H9 (cell line): ENCODE measurements around the gene ZFP36L1. TPM values are rescaled to one million over a fixed set of nuclear protein-coding genes. Genes with fewer than 3 reads are reported as not detected.

Experiments used
- DNase-seq: peaks from one replicate; pipeline ENCODE4 v3.0.0-alpha.2; 2017
- H2AFZ ChIP-seq: one replicate; pipeline ENCODE4 v1.6.1; 2013; ENCODE audit warnings: mild to moderate bottlenecking, low read length, control low read depth, moderate library complexity
- H2AK5ac ChIP-seq: 2 replicates; pipeline ENCODE4 v1.6.1; 2013; ENCODE audit warnings: low read length, control low read depth, mixed read lengths; ENCODE audit not compliant: insufficient read length
- H2BK120ac ChIP-seq: one replicate; pipeline ENCODE4 v1.6.1; 2013; ENCODE audit warnings: low read depth, mild to moderate bottlenecking, low read length, control low read depth, inconsistent platforms; ENCODE audit not compliant: poor library complexity, severe bottlenecking
- H2BK12ac ChIP-seq: 2 replicates; pipeline ENCODE4 v1.6.1; 2013; ENCODE audit warnings: low read length, control low read depth, mixed read lengths, low read depth; ENCODE audit not compliant: insufficient read length
- H2BK15ac ChIP-seq: 2 replicates; pipeline ENCODE4 v1.6.1; 2013; ENCODE audit warnings: low read depth, low read length, control low read depth
- H2BK20ac ChIP-seq: one replicate; pipeline ENCODE4 v1.6.1; 2013; ENCODE audit warnings: low read depth, mild to moderate bottlenecking, low read length, control low read depth, inconsistent platforms; ENCODE audit not compliant: poor library complexity, severe bottlenecking
- H2BK5ac ChIP-seq: 2 replicates; pipeline ENCODE4 v1.6.1; 2013; ENCODE audit warnings: low read length, control low read depth, mixed read lengths; ENCODE audit not compliant: insufficient read length
- H3K14ac ChIP-seq: 2 replicates; pipeline ENCODE4 v1.6.1; 2013; ENCODE audit warnings: low read length, control low read depth; ENCODE audit not compliant: insufficient read depth
- H3K18ac ChIP-seq: 2 replicates; pipeline ENCODE4 v1.6.1; 2013; ENCODE audit warnings: low read depth, mild to moderate bottlenecking, mixed read lengths, low read length, control low read depth; ENCODE audit not compliant: insufficient read length
- H3K23ac ChIP-seq: 2 replicates; pipeline ENCODE4 v1.6.1; 2013; ENCODE audit warnings: low read length, control low read depth, mixed read lengths, low read depth; ENCODE audit not compliant: insufficient read length
- H3K23me2 ChIP-seq: 2 replicates; pipeline ENCODE4 v1.6.1; 2013; ENCODE audit warnings: low read depth, mild to moderate bottlenecking, mixed read lengths, low read length, control low read depth; ENCODE audit not compliant: insufficient read length, poor library complexity, severe bottlenecking
- H3K27ac ChIP-seq: 2 replicates; pipeline ENCODE4 v1.5.1; 2013; ENCODE audit warnings: low read length, control low read depth, mixed read lengths, low read depth; ENCODE audit not compliant: insufficient read length
- H3K27me3 ChIP-seq: 2 replicates; pipeline ENCODE4 v1.6.1; 2013; ENCODE audit warnings: low read length, control low read depth, inconsistent platforms; ENCODE audit not compliant: insufficient read depth
- H3K4ac ChIP-seq: 2 replicates; pipeline ENCODE4 v1.6.1; 2013; ENCODE audit warnings: low read depth, mild to moderate bottlenecking, control low read depth, inconsistent platforms, low read length, moderate library complexity
- H3K4me1 ChIP-seq: 2 replicates; pipeline ENCODE4 v1.6.1; 2013; ENCODE audit warnings: low read length, control low read depth, inconsistent platforms; ENCODE audit not compliant: insufficient read depth
- H3K4me2 ChIP-seq: 2 replicates; pipeline ENCODE4 v1.6.1; 2013; ENCODE audit warnings: low read length, control low read depth, mixed read lengths; ENCODE audit not compliant: insufficient read length, insufficient read depth
- H3K56ac ChIP-seq: 2 replicates; pipeline ENCODE4 v1.6.1; 2013; ENCODE audit warnings: low read depth, mild to moderate bottlenecking, mixed read lengths, low read length, control low read depth; ENCODE audit not compliant: insufficient read length
- H3K79me1 ChIP-seq: 2 replicates; pipeline ENCODE4 v1.6.1; 2013; ENCODE audit warnings: low read depth, mild to moderate bottlenecking, moderate library complexity, low read length, control low read depth, inconsistent platforms; ENCODE audit not compliant: insufficient read depth, poor library complexity, severe bottlenecking
- H3K79me2 ChIP-seq: 2 replicates; pipeline ENCODE4 v1.6.1; 2013; ENCODE audit warnings: low read length, control low read depth, inconsistent platforms; ENCODE audit not compliant: insufficient read depth
- H3K9ac ChIP-seq: 2 replicates; pipeline ENCODE4 v1.6.1; 2013; ENCODE audit warnings: low read length, control low read depth, mixed read lengths; ENCODE audit not compliant: insufficient read length; ENCODE audit errors: extremely low read depth
- H3K9me3 ChIP-seq: one replicate; pipeline ENCODE4 v1.6.1; 2013; ENCODE audit warnings: low read depth, low read length, inconsistent platforms; ENCODE audit not compliant: control insufficient read depth
- H3T11ph ChIP-seq: one replicate; pipeline ENCODE4 v1.6.1; 2013; ENCODE audit warnings: mild to moderate bottlenecking, low read length, control low read depth, inconsistent platforms
- H4K20me1 ChIP-seq: one replicate; pipeline ENCODE4 v1.6.1; 2013; ENCODE audit not compliant: control insufficient read depth, insufficient read length, insufficient read depth
- H4K5ac ChIP-seq: 2 replicates; pipeline ENCODE4 v1.6.1; 2013; ENCODE audit warnings: low read depth, mild to moderate bottlenecking, mixed read lengths, low read length, control low read depth; ENCODE audit not compliant: insufficient read length
- H4K8ac ChIP-seq: replicated peaks from 2 replicates; pipeline ENCODE4 v1.6.1; 2013; ENCODE audit warnings: low read length, control low read depth, mixed read lengths, low read depth; ENCODE audit not compliant: insufficient read length
- H4K91ac ChIP-seq: 2 replicates; pipeline ENCODE4 v1.6.1; 2013; ENCODE audit warnings: low read depth, mild to moderate bottlenecking, moderate library complexity, mixed read lengths, low read length, control low read depth; ENCODE audit not compliant: insufficient read length
- H3K27ac Mint-ChIP-seq, 3 experiments: 2 replicates in 2 of 3; 3 replicates in 1 of 3; pipeline ENCODE4 v1.8.0; 2020 to 2021; ENCODE audit warnings: mixed read lengths in 3 of 3, mild to moderate bottlenecking in 1 of 3, moderate library complexity in 1 of 3
- H3K27me3 Mint-ChIP-seq: 2 replicates; pipeline ENCODE4 v1.8.0; 2021; ENCODE audit warnings: low read depth, mild to moderate bottlenecking, moderate library complexity, mixed read lengths
- H3K36me3 Mint-ChIP-seq, 3 experiments: 2 replicates in 2 of 3; 3 replicates in 1 of 3; pipeline ENCODE4 v1.8.0; 2020 to 2021; ENCODE audit warnings: low read depth in 3 of 3, mixed read lengths in 3 of 3; ENCODE audit not compliant: insufficient read depth in 1 of 3
- H3K4me1 Mint-ChIP-seq, 2 experiments: 2 replicates each; pipeline ENCODE4 v1.8.0; 2020; ENCODE audit warnings: mixed read lengths in 2 of 2
- H3K4me3 Mint-ChIP-seq, 2 experiments: 2 replicates in 1 of 2; 3 replicates in 1 of 2; pipeline ENCODE4 v1.8.0; 2020 to 2021; ENCODE audit warnings: mild to moderate bottlenecking in 2 of 2, mixed read lengths in 2 of 2, moderate library complexity in 1 of 2
- H3K9me3 Mint-ChIP-seq, 2 experiments: 2 replicates in 1 of 2; 3 replicates in 1 of 2; pipeline ENCODE4 v1.8.0; 2020; ENCODE audit warnings: mild to moderate bottlenecking in 2 of 2, mixed read lengths in 2 of 2, moderate library complexity in 1 of 2
- WGBS: extraction: QIAGEN DNeasy Blood & Tissue Kit; methylation state at CpG from one replicate; pipeline ENCODE4 v1.1.7; 2013; ENCODE audit warnings: missing lambda C conversion rate, low lambda C conversion rate, mixed read lengths; ENCODE audit not compliant: insufficient read length; ENCODE audit errors: extremely low coverage; 5-methylcytosine and 5-hydroxymethylcytosine counted together
- total RNA-seq: library from RNA; stranded (reverse); gene quantifications from 2 replicates; pipeline ENCODE4 v1.2.1, GENCODE V29; 2021
- TF ChIP-seq, protein P1 (sequence below): fragments of 200-600 bp; sonication (generic); conservative IDR thresholded peaks from 3 replicates; pipeline ENCODE4 v1.8.0; 2021; ENCODE audit warnings: antibody characterized with exemption, mild to moderate bottlenecking

ZFP36L1 gene
- total RNA-seq, 1 experiment from 2014 or later, result 109 TPM

DNA sequence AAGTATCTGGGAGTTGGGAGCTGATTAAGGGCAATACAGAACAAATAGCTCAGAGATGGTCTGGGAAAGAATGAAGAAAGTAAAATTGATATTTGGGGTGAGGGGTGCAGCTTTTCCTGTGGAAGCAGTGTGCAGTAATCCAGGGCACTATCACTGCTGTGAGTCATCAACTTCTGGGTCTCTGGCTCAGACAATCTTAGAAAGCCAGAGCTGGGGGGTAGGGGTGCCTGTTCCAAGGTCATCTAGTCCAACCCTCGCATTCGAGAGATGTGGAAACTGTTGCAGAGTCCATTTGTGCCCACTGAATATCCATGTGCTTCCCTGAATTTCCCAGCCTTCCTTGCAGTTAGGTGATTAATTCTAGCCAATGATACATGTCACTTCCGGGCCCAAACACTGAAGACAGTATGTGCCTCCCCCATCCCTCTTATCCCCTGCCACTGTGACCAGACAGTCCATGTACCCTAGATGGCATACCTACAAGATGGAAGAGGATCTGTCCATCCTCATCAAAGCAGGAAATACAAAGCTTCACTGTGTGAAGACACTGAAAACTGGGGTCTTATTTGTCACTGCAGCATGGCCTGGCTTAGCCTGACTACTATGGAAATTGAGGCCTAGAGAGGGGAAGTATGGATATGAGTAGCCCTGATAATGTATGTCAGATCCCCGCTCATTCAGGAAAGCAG is 51.9 kb downstream of the ZFP36L1 start:
- Histone ChIP-seq H3K4me1 (no peaks in the 10 kb centered on the region), H2BK120ac (no peak overlapping the region), H2AK5ac (no peak overlapping the region), H3K79me2 (no peaks in the 10 kb centered on the region), H3K27me3 (no peaks in the 10 kb centered on the region), H3K14ac (no peak overlapping the region), H2BK12ac (no peak overlapping the region), H3K4me2 (no peak overlapping the region), H3K4ac (no peak overlapping the region), H2BK5ac (no peak overlapping the region), H3K9me3 (no peaks in the 10 kb centered on the region), H3K23me2 (no peaks in the 10 kb centered on the region), H4K20me1 (no peaks in the 10 kb centered on the region), H3K27ac (no peak overlapping the region), H3T11ph (no peak overlapping the region), H3K18ac (no peak overlapping the region), H4K91ac (no peak overlapping the region), H3K23ac (no peak overlapping the region), H3K79me1 (no peaks in the 10 kb centered on the region), H4K5ac (no peak overlapping the region), H2AFZ (no peak overlapping the region), H3K9ac (no peak overlapping the region), H2BK20ac (no peak overlapping the region), H3K56ac (no peak overlapping the region), H4K8ac (no peak overlapping the region), H2BK15ac (no peak overlapping the region)
- H3K27ac Mint-ChIP-seq, result no peak overlapping the region
- WGBS, result no CpG with 5 or more reads among the region's 4 CpGs
- TF ChIP-seq, protein P1, sequence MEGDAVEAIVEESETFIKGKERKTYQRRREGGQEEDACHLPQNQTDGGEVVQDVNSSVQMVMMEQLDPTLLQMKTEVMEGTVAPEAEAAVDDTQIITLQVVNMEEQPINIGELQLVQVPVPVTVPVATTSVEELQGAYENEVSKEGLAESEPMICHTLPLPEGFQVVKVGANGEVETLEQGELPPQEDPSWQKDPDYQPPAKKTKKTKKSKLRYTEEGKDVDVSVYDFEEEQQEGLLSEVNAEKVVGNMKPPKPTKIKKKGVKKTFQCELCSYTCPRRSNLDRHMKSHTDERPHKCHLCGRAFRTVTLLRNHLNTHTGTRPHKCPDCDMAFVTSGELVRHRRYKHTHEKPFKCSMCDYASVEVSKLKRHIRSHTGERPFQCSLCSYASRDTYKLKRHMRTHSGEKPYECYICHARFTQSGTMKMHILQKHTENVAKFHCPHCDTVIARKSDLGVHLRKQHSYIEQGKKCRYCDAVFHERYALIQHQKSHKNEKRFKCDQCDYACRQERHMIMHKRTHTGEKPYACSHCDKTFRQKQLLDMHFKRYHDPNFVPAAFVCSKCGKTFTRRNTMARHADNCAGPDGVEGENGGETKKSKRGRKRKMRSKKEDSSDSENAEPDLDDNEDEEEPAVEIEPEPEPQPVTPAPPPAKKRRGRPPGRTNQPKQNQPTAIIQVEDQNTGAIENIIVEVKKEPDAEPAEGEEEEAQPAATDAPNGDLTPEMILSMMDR, result no peak
- H3K4me3 Mint-ChIP-seq, result no peak overlapping the region
- DNase-seq, result no peak
- peaks cover 9% of the 10 kb centered on the region for H3K27me3 Mint-ChIP-seq
- peaks cover 0 to 19% of the 10 kb centered on the region in 2 experiments; a peak in 3 of 4 replicates for H3K4me1 Mint-ChIP-seq
- H3K9me3 Mint-ChIP-seq, result peaks cover 7 to 12% of the 10 kb centered on the region in 2 experiments; a peak in 4 of 5 replicates
- H3K36me3 Mint-ChIP-seq, result peaks cover 0 to 5% (median 0%) of the 10 kb centered on the region in 3 experiments; a peak in 2 of 7 replicates
